Measurements from ENCODE around the gene TASP1. TPM values are rescaled to one million over a fixed set of nuclear protein-coding genes. Genes with fewer than 3 reads are reported as not detected.

The TASP1 gene
- total RNA-seq, 1 experiment from 2014 or later = 9.5 TPM

DNA sequence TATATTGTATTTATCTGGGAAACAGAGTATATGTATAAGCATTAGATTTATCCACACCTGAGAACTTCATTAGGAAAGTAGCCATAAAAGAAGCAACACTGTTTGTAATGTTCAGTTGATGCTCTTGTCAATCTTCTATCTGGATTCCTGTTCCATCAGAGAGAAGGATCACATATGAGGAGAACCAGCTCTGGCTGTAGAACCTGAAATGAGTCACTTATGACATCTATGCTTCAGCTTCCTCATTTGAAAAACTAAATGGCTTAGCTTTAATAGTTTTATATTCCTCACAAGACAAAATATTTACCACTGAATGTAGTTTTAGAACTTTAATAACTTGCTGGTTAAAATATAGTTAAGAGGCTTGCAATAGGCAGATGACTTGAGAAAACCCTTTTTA is 144.7 kb downstream of the TASP1 start:
- H3K23ac ChIP-seq (ENCODE audit: insufficient read length, low read depth, low read length) = no peak overlapping the region
- no peak overlapping the region for H2AFZ ChIP-seq (ENCODE audit: low read length)
- no peak overlapping the region for H3K27ac Mint-ChIP-seq
- H3K4me2 ChIP-seq (ENCODE audit: insufficient read depth, insufficient read length, low read length) = no peak overlapping the region
- H3K79me2 ChIP-seq (ENCODE audit: insufficient read depth, low read length) = no peaks in the 10 kb centered on the region
- H3K23me2 ChIP-seq (ENCODE audit: insufficient read length, low read depth, low read length, poor library complexity, severe bottlenecking) = no peaks in the 10 kb centered on the region
- H3K27ac ChIP-seq (ENCODE audit: insufficient read length, low read depth, low read length) = no peak overlapping the region
- no peak overlapping the region for H3K18ac ChIP-seq (ENCODE audit: insufficient read length, low read depth, low read length)
- H3K9ac ChIP-seq (ENCODE audit: extremely low read depth, insufficient read length, low read length) = no peak overlapping the region
- no peak overlapping the region for H4K8ac ChIP-seq (replicated peaks; ENCODE audit: insufficient read length, low read depth, low read length)
- H3K4ac ChIP-seq (ENCODE audit: low read depth, low read length) = no peak overlapping the region
- no peak overlapping the region for H2BK5ac ChIP-seq (ENCODE audit: insufficient read length, low read length)
- no peak overlapping the region for H2AK5ac ChIP-seq (ENCODE audit: insufficient read length, low read length)
- H2BK12ac ChIP-seq (ENCODE audit: insufficient read length, low read depth, low read length) = no peak overlapping the region
- TF ChIP-seq, protein P1, sequence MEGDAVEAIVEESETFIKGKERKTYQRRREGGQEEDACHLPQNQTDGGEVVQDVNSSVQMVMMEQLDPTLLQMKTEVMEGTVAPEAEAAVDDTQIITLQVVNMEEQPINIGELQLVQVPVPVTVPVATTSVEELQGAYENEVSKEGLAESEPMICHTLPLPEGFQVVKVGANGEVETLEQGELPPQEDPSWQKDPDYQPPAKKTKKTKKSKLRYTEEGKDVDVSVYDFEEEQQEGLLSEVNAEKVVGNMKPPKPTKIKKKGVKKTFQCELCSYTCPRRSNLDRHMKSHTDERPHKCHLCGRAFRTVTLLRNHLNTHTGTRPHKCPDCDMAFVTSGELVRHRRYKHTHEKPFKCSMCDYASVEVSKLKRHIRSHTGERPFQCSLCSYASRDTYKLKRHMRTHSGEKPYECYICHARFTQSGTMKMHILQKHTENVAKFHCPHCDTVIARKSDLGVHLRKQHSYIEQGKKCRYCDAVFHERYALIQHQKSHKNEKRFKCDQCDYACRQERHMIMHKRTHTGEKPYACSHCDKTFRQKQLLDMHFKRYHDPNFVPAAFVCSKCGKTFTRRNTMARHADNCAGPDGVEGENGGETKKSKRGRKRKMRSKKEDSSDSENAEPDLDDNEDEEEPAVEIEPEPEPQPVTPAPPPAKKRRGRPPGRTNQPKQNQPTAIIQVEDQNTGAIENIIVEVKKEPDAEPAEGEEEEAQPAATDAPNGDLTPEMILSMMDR (conservative IDR thresholded peaks at IDR 0.05) = no peak
- no peak overlapping the region for H2BK20ac ChIP-seq (ENCODE audit: low read depth, low read length, poor library complexity, severe bottlenecking)
- H3K27me3 ChIP-seq (ENCODE audit: insufficient read depth, low read length) = no peaks in the 10 kb centered on the region
- H2BK120ac ChIP-seq (ENCODE audit: low read depth, low read length, poor library complexity, severe bottlenecking) = no peak overlapping the region
- no peak overlapping the region for H2BK15ac ChIP-seq (ENCODE audit: low read depth, low read length)
- peaks cover 13 to 15% of the 10 kb centered on the region in 2 experiments; a peak in 4 of 5 replicates for H3K9me3 Mint-ChIP-seq
- no peak overlapping the region for H3K4me3 Mint-ChIP-seq
- peaks cover 31 to 35% of the 10 kb centered on the region in 2 experiments for H3K4me1 Mint-ChIP-seq
- H3T11ph ChIP-seq (ENCODE audit: low read length) = no peak overlapping the region
- H3K4me1 ChIP-seq (ENCODE audit: insufficient read depth, low read length) = peaks cover 8% of the 10 kb centered on the region; the same call in 1 of the 2 replicates
- H3K9me3 ChIP-seq (ENCODE audit: control insufficient read depth, low read depth, low read length) = no peaks in the 10 kb centered on the region
- no peak overlapping the region for H3K56ac ChIP-seq (ENCODE audit: insufficient read length, low read depth, low read length)
- H3K14ac ChIP-seq (ENCODE audit: insufficient read depth, low read length) = no peak overlapping the region
- DNase-seq = no peak
- peaks cover 11 to 22% (median 12%) of the 10 kb centered on the region in 3 experiments; a peak in 6 of 7 replicates for H3K36me3 Mint-ChIP-seq (ENCODE audit: insufficient read depth in 1 of 3, low read depth in 3 of 3)
- H4K91ac ChIP-seq (ENCODE audit: insufficient read length, low read depth, low read length) = no peak overlapping the region
- H4K20me1 ChIP-seq (ENCODE audit: control insufficient read depth, insufficient read depth, insufficient read length) = no peaks in the 10 kb centered on the region
- no peaks in the 10 kb centered on the region; the same call in 1 of the 2 replicates for H3K27me3 Mint-ChIP-seq (ENCODE audit: low read depth)
- no peaks in the 10 kb centered on the region for H3K79me1 ChIP-seq (ENCODE audit: insufficient read depth, low read depth, low read length, poor library complexity, severe bottlenecking)
- no peak overlapping the region for H4K5ac ChIP-seq (ENCODE audit: insufficient read length, low read depth, low read length)

Measured in H9 (cell line).